NCI-H460 (cell line): ENCODE results near the gene CXCR6. TPM values are rescaled to one million over a fixed set of nuclear protein-coding genes. Genes with fewer than 3 reads are reported as not detected.

Experiments used
- DNase-seq: peaks from one replicate; pipeline ENCODE4 v3.0.0-alpha.2; 2016; ENCODE audit warnings: low read depth; ENCODE audit errors: extremely low read depth
- polyA plus RNA-seq: library from polyadenylated mRNA; depleted of rRNA; stranded (reverse); fragments of >200 nt; gene quantifications from 2 replicates; pipeline ENCODE4 v1.2.3, GENCODE V29; 2014; cell fraction: nucleus; rRNA removed
- total RNA-seq: library from RNA; depleted of rRNA; stranded (reverse); fragments of >200 nt; shearing (Covaris generic); gene quantifications from 2 replicates; pipeline ENCODE4 v1.2.3, GENCODE V29; 2014; rRNA removed

The CXCR6 gene
- total RNA-seq: 0.10 TPM in 1 of 2 replicates, not detected in the other
- polyA plus RNA-seq: not detected in 2 replicates

- no peak for DNase-seq
Observed at GRCh38 chr3:45943207-45943846, at the start of gene CXCR6. CXCR6 (plus strand) TSS chr3:45943464; CDS start chr3:45946482, 3,018 bp downstream.

GRCh38 chr3:45894015-45894414, 49.2 kb upstream of the CXCR6 start:
- DNase-seq: no peak

GRCh38 chr3:45895686-45896468, 47.4 kb upstream of the CXCR6 start:
- DNase-seq: no peak

- no peak for DNase-seq
Observed at GRCh38 chr3:45896956-45897355, 46.3 kb upstream of the CXCR6 start.

- DNase-seq: no peak
Observed at GRCh38 chr3:45904931-45905330, 38.3 kb upstream of the CXCR6 start.

GRCh38 chr3:45905755-45906154, 37.5 kb upstream of the CXCR6 start:
- no peak for DNase-seq

GRCh38 chr3:45906681-45907407, 36.4 kb upstream of the CXCR6 start:
- DNase-seq: no peak

- DNase-seq: no peak
Observed at GRCh38 chr3:45907769-45908705, 35.2 kb upstream of the CXCR6 start.

- no peak for DNase-seq
Observed at GRCh38 chr3:45908761-45909160, 34.5 kb upstream of the CXCR6 start.

- DNase-seq: no peak
Observed at GRCh38 chr3:45909542-45909941, 33.7 kb upstream of the CXCR6 start.

GRCh38 chr3:45910892-45911291, 32.4 kb upstream of the CXCR6 start:
- no peak for DNase-seq

GRCh38 chr3:45911511-45912226, 31.6 kb upstream of the CXCR6 start:
- DNase-seq: no peak

GRCh38 chr3:45912435-45912834, 30.8 kb upstream of the CXCR6 start:
- no peak for DNase-seq

GRCh38 chr3:45914362-45915058, 28.8 kb upstream of the CXCR6 start:
- no peak for DNase-seq

- DNase-seq: no peak
Observed at GRCh38 chr3:45915059-45915439, 28.2 kb upstream of the CXCR6 start.

GRCh38 chr3:45915518-45916231, 27.6 kb upstream of the CXCR6 start:
- no peak for DNase-seq

GRCh38 chr3:45917146-45917898, 25.9 kb upstream of the CXCR6 start:
- DNase-seq: no peak
